GM15510 (cell line): Measurements from ENCODE around the gene CERS6.

Source experiments
- POLR2A ChIP-seq: IDR thresholded peaks from 3 replicates; pipeline ENCODE4 v1.6.1; 2011; ENCODE audit warnings: borderline replicate concordance; ENCODE audit not compliant: insufficient read length; ENCODE audit errors: extremely low read depth

CERS6 gene

DNA sequence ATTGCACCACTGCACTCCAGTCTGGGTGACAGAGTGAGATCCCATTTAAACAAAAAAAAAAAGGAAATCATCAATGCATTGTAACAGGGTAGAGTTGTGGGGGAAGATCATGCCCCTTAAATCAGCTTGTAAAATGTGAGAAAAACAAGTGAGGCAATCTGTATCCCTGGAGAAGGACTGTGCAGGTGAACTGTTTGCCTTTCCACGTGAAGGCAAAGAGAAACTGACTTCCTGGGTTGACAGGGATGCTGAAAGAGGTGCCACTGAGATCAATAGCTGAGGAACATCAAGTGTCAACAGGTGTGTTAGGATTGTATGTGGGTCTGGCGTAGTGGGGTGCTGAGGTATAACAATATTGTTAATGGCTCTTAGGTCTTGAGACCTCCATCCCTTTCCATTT is 48.3 kb downstream of the CERS6 start:
- TF ChIP-seq POLR2A = no peak

DNA sequence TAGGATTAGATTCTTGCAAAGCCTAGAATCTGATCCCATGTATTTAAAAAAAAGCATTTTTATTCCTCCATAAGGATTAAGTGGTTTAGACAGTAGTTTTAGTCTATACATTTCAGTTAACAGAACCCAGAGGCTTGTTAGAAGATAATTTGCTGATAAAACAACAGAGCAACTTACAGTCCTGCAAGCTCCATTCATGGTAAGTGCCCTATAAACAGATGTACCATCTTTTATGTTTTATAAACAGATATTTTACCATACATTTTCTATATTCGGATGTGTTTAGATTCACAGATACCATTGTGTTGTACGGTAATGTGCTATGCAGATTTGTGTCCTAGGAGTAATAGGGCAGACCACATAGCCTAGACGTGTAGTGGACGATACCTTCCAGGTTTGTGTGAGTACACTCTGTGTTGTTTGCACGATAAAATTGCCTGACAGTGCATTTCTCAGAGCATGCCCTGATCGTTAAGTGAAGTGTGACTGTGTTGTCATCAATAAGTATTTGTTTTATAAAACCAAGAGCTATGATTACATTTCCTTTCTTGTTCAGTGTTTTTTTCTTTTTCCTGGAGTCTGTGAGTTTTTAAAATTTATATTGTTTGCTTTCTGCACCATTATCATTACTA is 54.2 kb downstream of the CERS6 start:
- TF ChIP-seq POLR2A = no peak

DNA sequence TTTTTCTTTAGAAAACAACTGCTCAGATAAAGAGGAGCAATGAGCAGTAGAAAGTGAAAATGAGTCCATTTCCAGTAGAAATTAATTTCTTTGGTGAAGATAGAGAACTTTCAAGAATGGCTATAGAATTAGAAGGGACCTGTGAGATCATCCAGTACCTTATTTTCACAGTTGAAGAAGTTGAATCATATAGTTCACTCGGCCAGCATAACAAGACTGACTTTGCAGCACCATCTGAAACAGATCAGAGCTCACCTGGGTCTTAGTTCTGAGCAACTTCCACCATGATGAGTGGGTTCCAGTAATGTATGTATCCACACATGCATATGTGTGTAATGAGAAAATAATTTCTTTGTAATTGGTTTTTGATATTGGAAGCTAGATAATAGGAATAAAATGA is 58.6 kb downstream of the CERS6 start:
- TF ChIP-seq POLR2A = no peak

DNA sequence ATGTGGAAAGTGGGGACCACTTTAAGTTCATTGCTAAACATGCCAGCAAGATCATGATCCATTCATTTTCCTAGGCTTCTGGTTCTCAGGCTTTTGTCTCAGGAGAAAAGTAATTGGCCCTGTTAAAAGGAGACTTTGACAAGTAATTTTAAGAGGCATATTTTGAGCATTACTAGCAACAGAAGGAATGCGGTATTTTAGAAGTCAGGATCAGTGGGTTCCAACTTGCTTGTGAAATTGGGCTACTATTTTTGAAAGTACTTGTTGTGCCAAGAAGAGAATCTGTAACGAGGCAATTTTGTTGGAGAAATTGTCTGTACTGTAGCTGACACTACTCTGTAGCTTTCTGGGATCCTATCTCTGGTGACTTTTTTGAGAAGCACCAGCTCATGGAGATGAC is 59.4 kb downstream of the CERS6 start:
- no peak for TF ChIP-seq POLR2A

DNA sequence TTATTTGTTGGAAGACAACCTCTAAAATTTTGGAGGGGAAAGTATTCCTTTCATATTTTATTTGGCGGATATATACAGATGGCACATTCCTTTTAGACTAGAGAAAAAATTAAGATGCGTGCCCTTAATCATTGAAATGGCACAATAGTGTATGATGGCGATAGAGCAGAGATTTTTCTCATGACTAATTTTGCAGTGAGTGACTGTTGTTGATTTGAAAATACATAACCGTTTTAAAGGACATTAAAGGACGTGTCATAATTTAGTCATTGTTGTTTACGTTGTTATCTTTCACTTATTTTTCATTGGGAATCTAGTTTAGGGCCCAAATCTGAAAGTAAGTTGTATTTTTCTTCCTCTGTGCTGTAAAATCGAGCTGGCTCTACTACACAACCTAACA is 61.7 kb downstream of the CERS6 start:
- TF ChIP-seq POLR2A = no peak

DNA sequence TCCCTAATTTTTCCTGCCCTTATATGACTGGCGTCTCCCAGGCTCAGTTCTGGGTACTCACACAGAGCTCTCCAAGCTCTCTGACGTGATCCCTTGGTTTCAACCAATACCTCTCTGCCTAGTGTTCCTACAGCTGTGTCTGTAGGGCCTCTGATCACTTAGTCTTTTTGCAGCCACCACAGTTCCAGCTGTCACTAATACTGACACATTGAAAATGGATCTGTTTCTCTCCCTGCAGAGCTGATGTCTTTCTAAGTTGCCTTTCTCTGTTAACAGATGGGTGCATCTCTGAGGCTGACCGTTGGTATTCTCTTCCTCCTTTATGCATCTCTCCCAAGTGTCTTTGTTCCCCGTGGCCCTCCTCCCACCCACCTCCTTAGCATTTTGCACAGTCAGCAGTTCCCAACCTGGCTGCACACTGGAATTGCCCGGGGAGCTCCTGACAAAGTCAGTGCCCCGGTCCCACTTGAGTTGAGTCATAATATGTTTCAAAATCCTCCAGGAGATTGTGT is 62.5 kb downstream of the CERS6 start:
- TF ChIP-seq POLR2A = no peak

DNA sequence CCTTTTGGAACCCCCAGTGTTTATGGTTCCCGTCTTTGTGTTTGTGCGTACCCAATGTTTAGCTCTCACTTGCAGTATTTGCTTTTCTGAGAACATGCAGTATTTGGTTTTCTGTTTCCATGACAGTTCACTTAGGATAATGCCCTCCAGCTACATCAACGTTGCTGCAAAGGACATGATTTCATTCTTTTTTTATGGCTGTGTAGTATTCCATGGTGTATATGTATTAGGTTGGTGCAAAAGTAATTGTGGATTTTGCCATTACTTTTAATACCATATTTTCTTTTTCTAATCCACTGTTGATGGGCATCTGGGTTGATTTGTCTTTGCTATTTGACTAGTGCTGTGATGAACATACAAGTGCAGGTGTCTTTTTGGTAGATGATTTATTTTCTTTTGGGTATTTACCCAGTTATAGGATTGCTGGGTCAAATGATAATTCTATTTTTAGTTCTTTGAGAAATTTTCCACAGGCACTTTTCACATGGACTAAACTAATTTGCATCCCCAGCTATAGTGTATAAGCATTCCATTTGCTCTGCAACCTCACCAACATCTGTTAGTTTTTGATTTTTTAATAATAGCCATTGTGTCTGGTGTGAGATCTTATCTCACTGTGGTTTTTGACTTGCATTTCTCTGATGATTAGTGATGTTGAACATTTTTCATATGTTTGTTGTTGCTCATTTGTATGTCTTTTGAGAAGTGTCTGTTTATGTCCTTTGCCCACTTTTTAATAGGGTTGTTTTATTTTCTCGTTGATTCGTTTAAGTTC is 63.6 kb downstream of the CERS6 start:
- no peak for TF ChIP-seq POLR2A

DNA sequence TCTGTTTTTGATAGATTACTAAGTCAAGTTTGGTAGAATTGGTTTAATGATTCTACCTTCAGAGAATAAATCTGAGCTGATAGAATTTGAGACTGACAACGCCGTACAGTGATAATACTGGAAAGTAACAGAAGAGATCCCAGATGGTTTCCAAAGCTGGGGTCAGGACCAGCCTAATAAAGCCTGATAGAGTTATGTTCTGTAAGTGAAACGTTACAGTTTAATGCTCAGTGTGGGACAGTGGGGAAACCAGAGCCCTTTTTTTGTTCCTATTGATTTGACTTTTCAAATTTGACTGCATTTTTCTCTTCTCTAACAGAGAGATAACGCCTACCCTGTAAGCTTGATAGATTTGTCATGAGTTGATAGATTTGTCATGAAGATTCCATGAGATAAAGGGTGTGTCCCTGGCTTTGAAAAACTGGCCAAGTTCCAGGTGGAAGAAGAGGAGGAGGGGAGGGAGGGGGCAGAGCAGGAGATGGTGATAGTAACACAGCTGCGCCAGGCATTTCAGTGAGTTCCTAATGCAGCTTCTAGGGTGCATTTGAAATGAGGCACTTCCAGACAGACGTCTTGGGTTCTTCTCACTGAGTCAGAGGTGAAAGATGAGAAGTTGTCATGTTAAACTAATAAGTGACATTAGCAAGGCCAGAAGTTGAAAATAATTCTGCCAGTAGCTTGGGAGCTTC is 65.1 kb downstream of the CERS6 start:
- no peak for TF ChIP-seq POLR2A

DNA sequence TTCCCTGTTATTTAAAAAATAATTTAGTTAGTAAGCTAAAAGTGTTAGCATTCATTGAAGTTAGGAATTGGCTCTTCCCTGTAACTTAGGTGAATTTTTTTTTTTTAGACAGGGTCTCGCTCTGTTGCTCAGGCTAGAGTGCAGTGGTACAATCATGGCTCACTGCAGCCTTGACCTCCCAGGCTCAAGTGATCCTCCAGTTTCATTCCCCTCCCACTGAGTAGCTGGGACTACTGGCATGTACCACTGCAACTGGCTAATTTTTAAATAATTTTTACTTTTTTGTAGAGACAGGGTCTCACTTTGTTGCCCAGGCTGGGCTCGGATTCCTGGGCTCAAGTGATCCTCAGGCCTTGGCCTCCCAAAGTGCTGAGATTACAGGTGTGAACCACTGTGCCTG is 66.4 kb downstream of the CERS6 start:
- no peak for TF ChIP-seq POLR2A

DNA sequence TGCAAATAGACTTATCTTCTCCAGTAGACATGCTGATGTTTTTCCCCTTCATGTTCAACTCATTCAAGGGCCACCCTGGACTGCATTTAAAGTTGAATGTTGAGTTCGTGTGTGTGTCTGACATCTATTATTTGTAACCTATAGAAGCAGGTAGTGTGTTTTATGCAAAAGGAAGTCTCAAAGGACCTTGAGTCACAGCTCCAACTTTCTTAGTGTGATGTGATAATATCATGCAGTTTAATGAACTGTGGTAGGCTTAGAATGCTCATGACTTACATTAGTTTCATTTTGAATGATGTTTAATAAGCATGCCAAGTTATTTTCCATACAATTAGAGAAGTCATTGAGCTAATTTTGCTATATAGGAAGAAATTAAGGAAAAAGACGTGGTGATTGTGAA is 67.9 kb downstream of the CERS6 start:
- TF ChIP-seq POLR2A = no peak

DNA sequence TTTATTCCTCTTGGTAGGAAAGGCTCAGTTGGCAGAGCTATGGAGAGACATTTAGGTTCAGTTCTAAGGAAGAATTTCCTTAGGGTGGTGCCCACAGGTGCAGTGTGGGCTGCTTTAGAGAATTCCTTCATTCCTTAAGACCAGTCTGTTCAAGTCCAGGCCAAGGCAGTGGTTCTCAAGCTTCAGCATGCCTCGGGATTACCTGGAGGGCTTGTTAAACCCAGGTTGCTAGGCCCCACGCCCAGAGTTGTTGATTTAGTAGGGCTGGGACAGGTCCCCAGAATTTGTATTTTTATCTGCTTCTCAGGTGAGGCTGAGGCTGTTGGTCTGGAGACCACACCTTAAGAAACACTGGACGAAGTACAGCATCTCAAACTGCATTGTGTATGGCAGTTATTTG is 68.9 kb downstream of the CERS6 start:
- no peak for TF ChIP-seq POLR2A

DNA sequence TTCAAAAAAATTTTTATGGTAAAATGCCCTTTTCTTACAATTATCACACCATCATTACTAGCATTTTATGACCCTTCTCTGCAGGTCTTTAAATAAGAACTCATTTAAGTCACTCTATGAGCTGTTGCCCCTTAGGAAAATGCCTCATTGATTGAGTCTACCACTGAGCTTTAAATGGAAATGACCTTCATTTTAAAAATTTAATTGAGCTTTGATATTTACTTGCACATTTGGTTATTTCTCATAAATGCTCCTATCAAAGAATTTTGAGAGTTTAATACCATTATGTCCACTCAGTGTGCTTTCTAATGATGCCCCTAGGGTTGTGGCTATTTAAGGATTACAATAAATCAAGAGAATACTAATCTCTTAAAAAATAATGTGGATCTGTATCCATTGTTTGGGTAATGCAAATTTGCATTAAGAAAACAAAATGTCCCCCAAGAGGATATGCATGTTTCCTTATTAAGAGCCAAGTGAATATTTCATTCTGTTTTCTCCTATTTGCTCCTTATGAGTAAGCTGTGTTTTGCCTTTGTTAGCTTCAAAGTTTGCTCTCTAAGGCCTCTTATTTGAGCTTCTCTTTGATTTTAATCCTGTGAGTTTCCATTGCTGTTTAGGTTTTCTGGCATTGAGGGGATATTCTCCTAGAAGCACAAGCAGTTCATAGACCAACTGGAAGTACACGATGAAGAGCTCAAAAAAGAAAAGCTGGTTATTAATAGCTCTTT is 69.8 kb downstream of the CERS6 start:
- no peak for TF ChIP-seq POLR2A

DNA sequence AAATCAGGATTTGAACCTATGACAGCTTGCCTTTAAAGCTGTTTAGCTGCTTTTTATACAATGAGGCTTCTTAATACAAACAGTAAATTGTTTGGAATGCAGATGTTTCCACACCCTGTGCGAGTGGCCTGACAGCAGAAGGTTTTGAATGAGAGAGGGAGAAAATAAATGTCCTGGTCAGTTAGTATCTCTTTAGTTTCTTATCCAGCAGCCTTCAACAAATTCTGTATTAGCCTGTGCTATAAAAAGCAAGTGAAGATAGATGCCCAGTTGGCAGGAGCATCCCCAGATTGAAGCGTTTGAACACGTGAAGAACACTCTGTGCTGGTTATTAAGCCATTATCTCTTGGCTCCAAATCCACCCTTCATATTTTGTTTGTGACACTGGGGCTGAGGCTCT is 70.6 kb downstream of the CERS6 start:
- TF ChIP-seq POLR2A = no peak

DNA sequence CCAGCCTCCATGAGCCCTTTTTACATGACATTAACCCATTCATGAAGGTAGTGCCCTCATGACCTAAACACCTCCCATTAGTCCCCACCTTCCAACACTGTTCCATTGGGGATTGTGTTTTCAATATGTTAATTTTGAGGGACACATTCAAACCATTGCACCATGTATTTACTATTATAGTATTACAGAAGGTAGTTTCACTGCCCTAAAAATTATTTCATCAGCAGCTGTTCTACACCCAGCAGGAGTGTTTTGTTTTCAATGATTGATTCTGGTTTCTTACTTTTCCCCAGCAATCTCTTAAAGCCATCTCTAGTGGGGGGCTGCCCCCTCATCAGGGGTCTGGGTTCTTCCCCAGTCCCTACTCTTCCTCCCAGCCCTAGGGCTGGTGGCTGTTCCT is 71.9 kb downstream of the CERS6 start:
- no peak for TF ChIP-seq POLR2A

DNA sequence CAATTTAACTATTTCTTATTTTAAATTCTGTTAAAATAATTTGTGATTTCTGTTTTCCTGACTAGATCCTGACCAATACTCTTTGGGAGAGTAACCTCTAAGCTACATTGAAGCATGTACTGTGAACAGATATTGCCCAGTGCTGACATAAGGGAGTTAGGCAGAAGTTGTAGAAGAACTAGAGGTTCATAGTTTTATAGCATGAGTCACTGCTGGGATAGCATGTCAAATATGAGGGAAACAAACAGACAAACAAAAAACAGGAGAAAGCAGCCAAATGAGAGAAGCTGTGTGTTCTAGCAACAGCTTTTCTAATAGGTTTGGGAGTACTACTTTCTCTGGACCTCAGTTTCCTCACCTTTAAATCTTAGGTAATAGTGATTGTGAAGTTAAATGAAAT is 72.4 kb downstream of the CERS6 start:
- no peak for TF ChIP-seq POLR2A
